PC-3 (cell line): ENCODE data around the gene PLPPR1. TPM values are rescaled to one million over a fixed set of nuclear protein-coding genes. Genes with fewer than 3 reads are reported as not detected.

Experiments
- ATAC-seq: fragments of 200-7000 bp; cut with Tn5 transposase; 2 replicates; pipeline ENCODE4 v1.9.1; 2020; ENCODE audit warnings: mild to moderate bottlenecking, moderate library complexity
- BruUV-seq: library from RNA; stranded (reverse); fragments of 400-500 nt; replicated peaks from 2 replicates; lab custom pipeline; 2021; lab: Mats Ljungman, UMichigan
- CTCF ChIA-PET: fragments of 300-600 bp; sonication (Branson Sonifier 250); formaldehyde crosslinking; loops from one replicate; lab custom pipeline; 2022; ENCODE audit warnings: antibody characterized with exemption; lab: Charles Lee
- POLR2A ChIA-PET: fragments of 300-600 bp; sonication (Branson Sonifier 250); formaldehyde crosslinking; loops from one replicate; lab custom pipeline; 2022; ENCODE audit warnings: antibody characterized with exemption; ENCODE audit not compliant: unreplicated experiment; lab: Charles Lee
- DNase-seq: peaks from one replicate; pipeline ENCODE4 v3.0.0-alpha.2; 2015
- H2AFZ ChIP-seq: fragments of 300-600 bp; sonication (generic); 2 replicates; pipeline ENCODE4 v1.6.0; 2016; ENCODE audit warnings: antibody characterized with exemption, low read length
- H3F3A ChIP-seq: fragments of 300-600 bp; sonication (generic); one replicate; pipeline ENCODE4 v1.6.0; 2017; ENCODE audit warnings: antibody characterized with exemption, low read length, control low read depth, mild to moderate bottlenecking; ENCODE audit not compliant: unreplicated experiment
- H3K27ac ChIP-seq: fragments of 300-600 bp; sonication (generic); 2 replicates; pipeline ENCODE4 v1.5.1; 2016; ENCODE audit warnings: mild to moderate bottlenecking, low read length
- H3K27me3 ChIP-seq: fragments of 300-600 bp; sonication (generic); 2 replicates; pipeline ENCODE4 v1.6.1; 2016; ENCODE audit warnings: low read length, mixed read lengths
- H3K36me3 ChIP-seq: fragments of 300-600 bp; sonication (generic); 2 replicates; pipeline ENCODE4 v1.6.1; 2016; ENCODE audit warnings: low read depth, mixed run types, low read length, mixed read lengths
- H3K4me1 ChIP-seq: fragments of 300-600 bp; sonication (generic); 2 replicates; pipeline ENCODE4 v1.5.1; 2016; ENCODE audit warnings: low read length; ENCODE audit not compliant: insufficient read depth
- H3K4me2 ChIP-seq: fragments of 300-600 bp; sonication (generic); 2 replicates; pipeline ENCODE4 v1.6.0; 2016; ENCODE audit warnings: low read length
- H3K4me3 ChIP-seq: fragments of 300-600 bp; sonication (generic); 2 replicates; pipeline ENCODE4 v1.5.1; 2016; ENCODE audit warnings: mild to moderate bottlenecking, low read length, mixed read lengths
- H3K79me2 ChIP-seq: fragments of 300-600 bp; sonication (generic); 2 replicates; pipeline ENCODE4 v1.6.1; 2017; ENCODE audit warnings: low read length, mixed read lengths
- H3K9ac ChIP-seq: fragments of 300-600 bp; sonication (generic); 2 replicates; pipeline ENCODE4 v1.6.0; 2016; ENCODE audit warnings: mild to moderate bottlenecking, low read length
- H3K9me2 ChIP-seq: fragments of 300-600 bp; sonication (generic); replicated peaks from 2 replicates; pipeline ENCODE4 v1.6.1; 2016; ENCODE audit warnings: mixed run types, low read length, mixed read lengths
- H3K9me3 ChIP-seq: fragments of 300-600 bp; sonication (generic); 2 replicates; pipeline ENCODE4 v1.6.1; 2016; ENCODE audit warnings: low read length, mixed read lengths
- H4K20me1 ChIP-seq: fragments of 300-600 bp; sonication (generic); 2 replicates; pipeline ENCODE4 v1.6.1; 2016; ENCODE audit warnings: low read length, mixed read lengths
- EZH2 ChIP-seq: fragments of 300-600 bp; sonication (generic); IDR thresholded peaks from one replicate; pipeline ENCODE4 v1.6.1; 2017; ENCODE audit warnings: antibody characterized with exemption, mild to moderate bottlenecking, low read length; ENCODE audit not compliant: unreplicated experiment
- EZH2phosphoT487 ChIP-seq: fragments of 300-600 bp; sonication (generic); IDR thresholded peaks from 2 replicates; pipeline ENCODE4 v1.6.1; 2018; ENCODE audit warnings: mild to moderate bottlenecking, antibody characterized with exemption, low read length, borderline replicate concordance
- intact Hi-C: fragments of 100-400 bp; cut with micrococcal nuclease; formaldehyde crosslinking; loops from 2 replicates; pipeline ENCODE4 v1.9.0; 2023
- total RNA-seq: library from RNA; depleted of rRNA; stranded (reverse); fragments of >200 nt; gene quantifications from 2 replicates; pipeline ENCODE4 v1.2.3, GENCODE V29; 2014
- TF ChIP-seq, protein P1 (sequence below): fragments of 300-600 bp; sonication (generic); conservative IDR thresholded peaks from 2 replicates; pipeline ENCODE4 v1.5.1; 2017; ENCODE audit warnings: antibody characterized with exemption, low read depth, mild to moderate bottlenecking, low read length

The PLPPR1 gene
- total RNA-seq, 1 experiment from 2014 or later, result not detected

- no peaks in the 10 kb centered on the region for H3K79me2 ChIP-seq
- TF ChIP-seq EZH2 (no peak), EZH2phosphoT487 (no peak)
- H3K36me3 ChIP-seq, result no peaks in the 10 kb centered on the region
- no peak overlapping the region for H3K4me2 ChIP-seq
- H3K4me3 ChIP-seq, result no peak overlapping the region
- H2AFZ ChIP-seq, result no peak overlapping the region
- intact Hi-C loops, result no loop called here
- no peaks in the 10 kb centered on the region for H3K9me2 ChIP-seq
- no peak for ATAC-seq
- no peaks in the 10 kb centered on the region for H3K9me3 ChIP-seq
- H3K27me3 ChIP-seq, result no peaks in the 10 kb centered on the region
- ChIA-PET POLR2A (no interaction called here), CTCF (no interaction called here)
- BruUV-seq, result no TSS peak
- no peaks in the 10 kb centered on the region for H3F3A ChIP-seq
- no peaks in the 10 kb centered on the region for H3K4me1 ChIP-seq
- DNase-seq, result no peak
- H3K9ac ChIP-seq, result no peak overlapping the region
- H4K20me1 ChIP-seq, result no peaks in the 10 kb centered on the region
- H3K27ac ChIP-seq, result no peak overlapping the region
Observed at GRCh38 chr9:101197026-101197425, 168.5 kb downstream of the PLPPR1 start.

DNA sequence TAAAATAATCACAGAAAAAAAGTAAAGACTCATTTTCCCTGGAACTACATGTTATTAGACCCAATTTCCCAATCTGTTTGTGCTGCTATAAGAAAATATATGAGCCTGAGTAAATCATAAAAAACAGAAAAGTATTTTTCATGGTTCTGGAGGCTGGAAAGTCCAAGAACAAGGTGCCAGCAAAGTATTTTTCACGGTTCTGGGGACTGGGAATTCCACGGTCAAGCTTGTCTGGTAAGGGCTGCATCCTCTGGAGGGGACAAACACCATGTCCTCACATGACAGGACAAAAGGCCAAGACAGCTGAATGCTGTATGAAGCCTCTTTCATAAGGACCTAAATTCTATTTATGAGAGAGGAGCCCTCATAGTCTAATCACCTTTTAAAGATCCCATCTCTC, 172.3 kb downstream of the PLPPR1 start:
- ChIA-PET CTCF (no interaction called here), POLR2A (no interaction called here)
- TF ChIP-seq, protein P1, sequence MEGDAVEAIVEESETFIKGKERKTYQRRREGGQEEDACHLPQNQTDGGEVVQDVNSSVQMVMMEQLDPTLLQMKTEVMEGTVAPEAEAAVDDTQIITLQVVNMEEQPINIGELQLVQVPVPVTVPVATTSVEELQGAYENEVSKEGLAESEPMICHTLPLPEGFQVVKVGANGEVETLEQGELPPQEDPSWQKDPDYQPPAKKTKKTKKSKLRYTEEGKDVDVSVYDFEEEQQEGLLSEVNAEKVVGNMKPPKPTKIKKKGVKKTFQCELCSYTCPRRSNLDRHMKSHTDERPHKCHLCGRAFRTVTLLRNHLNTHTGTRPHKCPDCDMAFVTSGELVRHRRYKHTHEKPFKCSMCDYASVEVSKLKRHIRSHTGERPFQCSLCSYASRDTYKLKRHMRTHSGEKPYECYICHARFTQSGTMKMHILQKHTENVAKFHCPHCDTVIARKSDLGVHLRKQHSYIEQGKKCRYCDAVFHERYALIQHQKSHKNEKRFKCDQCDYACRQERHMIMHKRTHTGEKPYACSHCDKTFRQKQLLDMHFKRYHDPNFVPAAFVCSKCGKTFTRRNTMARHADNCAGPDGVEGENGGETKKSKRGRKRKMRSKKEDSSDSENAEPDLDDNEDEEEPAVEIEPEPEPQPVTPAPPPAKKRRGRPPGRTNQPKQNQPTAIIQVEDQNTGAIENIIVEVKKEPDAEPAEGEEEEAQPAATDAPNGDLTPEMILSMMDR, result no peak
- TF ChIP-seq EZH2 (no peak), EZH2phosphoT487 (no peak)
- no peak overlapping the region for H3K4me3 ChIP-seq
- no peak overlapping the region for H3K27ac ChIP-seq
- no peaks in the 10 kb centered on the region for H3K27me3 ChIP-seq
- H3F3A ChIP-seq, result no peaks in the 10 kb centered on the region
- H3K9me2 ChIP-seq, result no peaks in the 10 kb centered on the region
- BruUV-seq, result no TSS peak
- no peaks in the 10 kb centered on the region for H3K9me3 ChIP-seq
- no peak overlapping the region for H2AFZ ChIP-seq
- intact Hi-C loops, result no loop called here
- no peaks in the 10 kb centered on the region for H4K20me1 ChIP-seq
- DNase-seq, result no peak
- H3K36me3 ChIP-seq, result no peaks in the 10 kb centered on the region
- no peak for ATAC-seq
- H3K9ac ChIP-seq, result no peak overlapping the region
- no peak overlapping the region for H3K4me2 ChIP-seq
- H3K79me2 ChIP-seq, result no peaks in the 10 kb centered on the region
- H3K4me1 ChIP-seq, result no peaks in the 10 kb centered on the region

DNA sequence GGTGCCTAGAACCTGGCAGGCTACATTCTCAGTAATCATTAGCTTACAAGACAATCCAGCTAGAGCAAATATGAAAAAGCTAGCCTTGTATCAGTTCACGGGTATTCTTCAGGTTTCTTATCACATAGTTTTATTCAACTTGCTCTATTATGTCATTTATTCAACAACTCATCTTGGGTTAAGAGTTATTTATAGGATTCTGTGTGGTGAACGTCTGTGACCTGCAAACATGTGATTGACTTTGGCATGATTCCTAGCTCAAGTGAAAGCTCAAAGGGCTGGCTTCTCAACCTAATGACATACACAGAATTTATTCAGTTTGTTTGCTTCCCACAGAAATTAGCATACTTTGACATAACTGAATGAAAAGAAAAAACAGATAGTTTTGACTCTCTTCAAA, 173.1 kb downstream of the PLPPR1 start:
- Histone ChIP-seq H3K9me3 (no peaks in the 10 kb centered on the region), H3K27me3 (no peaks in the 10 kb centered on the region), H3K9ac (no peak overlapping the region), H3K27ac (no peak overlapping the region), H3K79me2 (no peaks in the 10 kb centered on the region), H3K36me3 (no peaks in the 10 kb centered on the region), H3K9me2 (no peaks in the 10 kb centered on the region), H4K20me1 (no peaks in the 10 kb centered on the region), H3K4me2 (no peak overlapping the region), H2AFZ (no peak overlapping the region), H3K4me1 (no peaks in the 10 kb centered on the region), H3F3A (no peaks in the 10 kb centered on the region), H3K4me3 (no peak overlapping the region)
- ChIA-PET POLR2A (no interaction called here), CTCF (no interaction called here)
- no TSS peak for BruUV-seq
- TF ChIP-seq EZH2phosphoT487 (no peak), EZH2 (no peak)
- TF ChIP-seq, protein P1, result no peak
- intact Hi-C loops, result no loop called here
- DNase-seq (no peak), ATAC-seq (no peak)
